GM12891 (cell line): ENCODE measurements around the gene AGRN.
"Not testable (repeated sequence)": the region's sequence is repeated elsewhere in the genome, so short reads cannot be mapped to it uniquely, and the experiment has no call there.

ENCODE experiments used
- DNase-seq: peaks from one replicate; pipeline ENCODE4 v3.0.0; 2011; ENCODE audit warnings: low spot score; ENCODE audit not compliant: insufficient read length
- FAIRE-seq: peaks from 2 replicates; lab custom pipeline; 2011; peaks lifted over from hg19 to GRCh38; lab: Jason Lieb, UNC
- PAX5 ChIP-seq: IDR thresholded peaks from 2 replicates; pipeline ENCODE4 v1.6.1; 2011; ENCODE audit warnings: low read length, moderate library complexity, mild to moderate bottlenecking; ENCODE audit not compliant: insufficient read depth, severe bottlenecking
- POLR2A ChIP-seq: IDR thresholded peaks from 2 replicates; pipeline ENCODE4 v1.6.1; 2011; ENCODE audit warnings: low read depth, low read length, control low read depth
- POLR2AphosphoS5 ChIP-seq: IDR thresholded peaks from 2 replicates; pipeline ENCODE4 v1.6.1; 2011; ENCODE audit warnings: low read depth, low read length, control low read depth
- POU2F2 ChIP-seq: IDR thresholded peaks from 2 replicates; pipeline ENCODE4 v1.6.1; 2011; ENCODE audit warnings: low read depth, mild to moderate bottlenecking, control low read depth, low read length, moderate library complexity
- SPI1 ChIP-seq: IDR thresholded peaks from 2 replicates; pipeline ENCODE4 v1.6.1; 2011; ENCODE audit warnings: low read depth, low read length, control low read depth
- TAF1 ChIP-seq: IDR thresholded peaks from 2 replicates; pipeline ENCODE4 v1.6.1; 2011; ENCODE audit warnings: low read depth, low read length, control low read depth

AGRN gene

DNA sequence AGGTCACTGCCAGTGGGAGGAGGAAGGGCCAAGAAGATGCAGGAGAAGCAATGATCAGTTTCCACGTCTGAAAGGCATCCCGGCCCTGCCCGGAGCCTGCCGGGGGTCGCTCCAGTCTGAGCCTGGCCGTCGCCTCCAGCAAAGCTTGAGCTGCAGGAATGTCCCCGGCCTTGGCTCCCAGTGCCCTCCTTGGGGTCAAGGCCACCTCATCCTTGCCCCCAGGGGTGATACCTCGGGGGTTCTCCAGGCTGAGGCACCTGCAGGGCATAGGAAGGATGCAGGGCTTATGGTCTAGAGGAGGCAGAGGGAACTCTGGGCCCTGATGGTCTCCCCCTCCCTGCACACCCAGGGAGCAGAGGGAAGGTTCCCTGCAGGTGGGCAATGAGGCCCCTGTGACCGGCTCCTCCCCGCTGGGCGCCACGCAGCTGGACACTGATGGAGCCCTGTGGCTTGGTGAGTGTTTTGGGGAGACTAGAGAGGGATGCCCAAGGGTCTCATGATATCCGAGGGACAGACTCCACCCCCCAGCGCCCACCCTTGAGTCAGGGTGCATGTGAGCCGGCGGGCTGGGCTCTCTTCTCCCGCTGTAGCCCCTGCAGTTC, 34.3 kb downstream of the AGRN start:
- TF ChIP-seq POU2F2, result no peak
- FAIRE-seq (no peak), DNase-seq (no peak)

DNA sequence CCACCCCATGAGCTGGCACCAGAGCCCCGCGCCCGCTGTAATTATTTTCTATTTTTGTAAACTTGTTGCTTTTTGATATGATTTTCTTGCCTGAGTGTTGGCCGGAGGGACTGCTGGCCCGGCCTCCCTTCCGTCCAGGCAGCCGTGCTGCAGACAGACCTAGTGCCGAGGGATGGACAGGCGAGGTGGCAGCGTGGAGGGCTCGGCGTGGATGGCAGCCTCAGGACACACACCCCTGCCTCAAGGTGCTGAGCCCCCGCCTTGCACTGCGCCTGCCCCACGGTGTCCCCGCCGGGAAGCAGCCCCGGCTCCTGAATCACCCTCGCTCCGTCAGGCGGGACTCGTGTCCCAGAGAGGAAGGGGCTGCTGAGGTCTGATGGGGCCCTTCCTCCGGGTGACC, 35.1 kb downstream of the AGRN start:
- FAIRE-seq (no peak), DNase-seq (no peak)
- TF ChIP-seq POLR2A (no peak), PAX5 (no peak), TAF1 (no peak), POLR2AphosphoS5 (no peak), POU2F2 (no peak), SPI1 (no peak)

- TF ChIP-seq POLR2A (no peak), PAX5 (no peak), POU2F2 (no peak), TAF1 (no peak), POLR2AphosphoS5 (no peak), SPI1 (no peak)
- DNase-seq, result no peak
- no peak for FAIRE-seq
These were observed 36.2 kb downstream of the AGRN start for GRCh38 chr1:1055841-1056736.

GRCh38 chr1:1057769-1058087, 37.8 kb downstream of the AGRN start:
- TF ChIP-seq PAX5, result peak; percentile 31
- not testable (repeated sequence) for FAIRE-seq, DNase-seq

DNA sequence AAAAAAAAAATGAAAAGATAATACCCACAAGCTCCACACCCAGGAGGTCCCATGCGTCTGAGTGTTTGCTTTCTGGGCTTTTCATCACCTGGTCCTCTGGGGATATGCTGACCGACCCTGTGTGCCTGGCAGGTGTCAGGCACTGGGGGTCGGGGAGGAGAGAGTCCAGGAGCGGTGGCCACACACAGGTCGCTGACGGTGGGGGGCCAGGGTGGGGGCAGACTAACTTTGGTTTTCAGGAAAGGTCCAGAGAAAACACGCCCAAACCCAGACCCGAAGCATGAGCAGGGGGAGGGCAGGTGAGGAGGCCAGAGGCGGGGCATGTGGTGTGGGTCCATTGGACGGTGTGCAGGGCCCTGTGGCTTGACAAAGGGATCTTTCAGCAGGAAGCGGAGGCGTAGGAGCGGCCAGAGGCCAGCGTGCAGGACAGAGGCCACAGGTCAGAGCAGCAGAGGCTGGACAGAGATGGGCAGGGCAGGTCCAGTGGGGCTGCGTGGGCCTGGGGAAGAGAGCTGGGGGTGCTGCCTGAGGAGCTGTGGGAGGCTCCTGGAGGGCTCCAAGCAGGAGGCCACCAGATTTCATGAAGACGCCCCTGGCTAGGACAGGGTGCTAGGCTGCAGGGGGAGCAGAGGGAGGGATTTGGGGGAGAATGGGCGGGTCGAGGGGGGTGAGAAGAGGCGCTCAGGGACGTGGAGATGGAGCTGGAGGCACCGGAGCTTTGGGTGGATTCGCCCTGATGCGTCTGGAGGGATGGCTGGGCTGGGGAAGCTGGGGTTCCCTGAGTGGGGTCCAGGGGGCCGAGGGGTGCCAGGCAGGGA, 38.4 kb downstream of the AGRN start:
- TF ChIP-seq TAF1 (no peak), POLR2AphosphoS5 (no peak), PAX5 (no peak), POLR2A (no peak)
- no peak for FAIRE-seq
- DNase-seq, result no peak

DNA sequence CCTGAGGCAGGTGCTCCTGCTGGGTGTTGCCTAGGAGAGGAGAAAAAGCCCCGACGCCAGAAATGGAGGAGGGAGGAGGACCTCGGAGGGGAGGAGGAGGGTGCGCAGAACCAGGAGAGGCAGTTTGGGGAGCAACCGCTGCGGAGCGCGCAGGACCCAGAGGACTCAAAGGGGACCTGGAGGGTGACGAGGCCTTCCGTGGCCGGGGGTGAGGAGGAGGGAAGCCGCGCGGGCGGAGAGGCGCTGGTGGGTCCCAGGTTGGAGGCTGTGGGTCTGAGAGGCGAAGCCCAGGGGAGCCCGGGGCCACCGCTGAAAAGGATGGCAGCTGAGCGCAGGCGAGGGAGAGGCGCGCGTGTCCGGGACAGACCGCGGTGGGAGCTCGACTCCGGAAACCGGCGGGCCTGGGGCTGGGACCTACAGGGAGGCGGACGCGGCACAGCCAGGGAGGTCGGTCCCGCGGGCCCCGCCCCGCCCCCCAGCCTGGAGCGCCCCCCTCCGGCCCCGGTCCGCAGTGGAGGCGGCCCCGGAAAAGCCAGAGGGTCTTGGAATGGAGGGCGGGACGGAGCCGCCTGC, 39.1 kb downstream of the AGRN start:
- peak; percentile 64 for FAIRE-seq
- DNase-seq, result no peak
- TF ChIP-seq PAX5 (no peak), POLR2AphosphoS5 (no peak), POU2F2 (no peak), TAF1 (no peak), SPI1 (no peak)

GRCh38 chr1:1059494-1060280, 39.8 kb downstream of the AGRN start:
- TF ChIP-seq SPI1, result no peak
- TF ChIP-seq POU2F2, result no peak
- TF ChIP-seq PAX5, result peak; percentile 31
- peak; percentile 83 for FAIRE-seq
- peak; percentile 100 for DNase-seq

GRCh38 chr1:1060281-1061000, 40.5 kb downstream of the AGRN start:
- FAIRE-seq (no peak), DNase-seq (no peak)
- TF ChIP-seq SPI1 (no peak), POLR2AphosphoS5 (no peak), POU2F2 (no peak), PAX5 (no peak)
